MM.1S (cell line): ENCODE measurements around the gene KRTAP9-7.

Experiments
- EZH2 ChIP-seq: fragments of 300-600 bp; sonication (generic); optimal IDR thresholded peaks from 2 replicates; pipeline ENCODE3; 2017; ENCODE audit warnings: low read depth, mild to moderate bottlenecking, antibody characterized with exemption, low read length, mixed read lengths
- TF ChIP-seq, protein P1 (sequence below): fragments of 300-600 bp; sonication (generic); IDR thresholded peaks from 2 replicates; pipeline ENCODE4 v1.5.1; 2016; ENCODE audit warnings: antibody characterized with exemption, low read length, mixed read lengths

GRCh38 chr17:41301204-41301790 is 25.8 kb downstream of the KRTAP9-7 start:
- TF ChIP-seq, protein P1, sequence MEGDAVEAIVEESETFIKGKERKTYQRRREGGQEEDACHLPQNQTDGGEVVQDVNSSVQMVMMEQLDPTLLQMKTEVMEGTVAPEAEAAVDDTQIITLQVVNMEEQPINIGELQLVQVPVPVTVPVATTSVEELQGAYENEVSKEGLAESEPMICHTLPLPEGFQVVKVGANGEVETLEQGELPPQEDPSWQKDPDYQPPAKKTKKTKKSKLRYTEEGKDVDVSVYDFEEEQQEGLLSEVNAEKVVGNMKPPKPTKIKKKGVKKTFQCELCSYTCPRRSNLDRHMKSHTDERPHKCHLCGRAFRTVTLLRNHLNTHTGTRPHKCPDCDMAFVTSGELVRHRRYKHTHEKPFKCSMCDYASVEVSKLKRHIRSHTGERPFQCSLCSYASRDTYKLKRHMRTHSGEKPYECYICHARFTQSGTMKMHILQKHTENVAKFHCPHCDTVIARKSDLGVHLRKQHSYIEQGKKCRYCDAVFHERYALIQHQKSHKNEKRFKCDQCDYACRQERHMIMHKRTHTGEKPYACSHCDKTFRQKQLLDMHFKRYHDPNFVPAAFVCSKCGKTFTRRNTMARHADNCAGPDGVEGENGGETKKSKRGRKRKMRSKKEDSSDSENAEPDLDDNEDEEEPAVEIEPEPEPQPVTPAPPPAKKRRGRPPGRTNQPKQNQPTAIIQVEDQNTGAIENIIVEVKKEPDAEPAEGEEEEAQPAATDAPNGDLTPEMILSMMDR, result no peak
- TF ChIP-seq EZH2, result no peak
